H9 (cell line): Measurements from ENCODE around the gene TNIP3. TPM values are rescaled to one million over a fixed set of nuclear protein-coding genes. Genes with fewer than 3 reads are reported as not detected.

Experiments used
- DNase-seq: peaks from one replicate; pipeline ENCODE4 v3.0.0-alpha.2; 2017
- H2AFZ ChIP-seq: one replicate; pipeline ENCODE4 v1.6.1; 2013; ENCODE audit warnings: mild to moderate bottlenecking, low read length, control low read depth, moderate library complexity
- H2AK5ac ChIP-seq: 2 replicates; pipeline ENCODE4 v1.6.1; 2013; ENCODE audit warnings: low read length, control low read depth, mixed read lengths; ENCODE audit not compliant: insufficient read length
- H2BK120ac ChIP-seq: one replicate; pipeline ENCODE4 v1.6.1; 2013; ENCODE audit warnings: low read depth, mild to moderate bottlenecking, low read length, control low read depth, inconsistent platforms; ENCODE audit not compliant: poor library complexity, severe bottlenecking
- H2BK12ac ChIP-seq: 2 replicates; pipeline ENCODE4 v1.6.1; 2013; ENCODE audit warnings: low read length, control low read depth, mixed read lengths, low read depth; ENCODE audit not compliant: insufficient read length
- H2BK15ac ChIP-seq: 2 replicates; pipeline ENCODE4 v1.6.1; 2013; ENCODE audit warnings: low read depth, low read length, control low read depth
- H2BK20ac ChIP-seq: one replicate; pipeline ENCODE4 v1.6.1; 2013; ENCODE audit warnings: low read depth, mild to moderate bottlenecking, low read length, control low read depth, inconsistent platforms; ENCODE audit not compliant: poor library complexity, severe bottlenecking
- H2BK5ac ChIP-seq: 2 replicates; pipeline ENCODE4 v1.6.1; 2013; ENCODE audit warnings: low read length, control low read depth, mixed read lengths; ENCODE audit not compliant: insufficient read length
- H3K14ac ChIP-seq: 2 replicates; pipeline ENCODE4 v1.6.1; 2013; ENCODE audit warnings: low read length, control low read depth; ENCODE audit not compliant: insufficient read depth
- H3K18ac ChIP-seq: 2 replicates; pipeline ENCODE4 v1.6.1; 2013; ENCODE audit warnings: low read depth, mild to moderate bottlenecking, mixed read lengths, low read length, control low read depth; ENCODE audit not compliant: insufficient read length
- H3K23ac ChIP-seq: 2 replicates; pipeline ENCODE4 v1.6.1; 2013; ENCODE audit warnings: low read length, control low read depth, mixed read lengths, low read depth; ENCODE audit not compliant: insufficient read length
- H3K23me2 ChIP-seq: 2 replicates; pipeline ENCODE4 v1.6.1; 2013; ENCODE audit warnings: low read depth, mild to moderate bottlenecking, mixed read lengths, low read length, control low read depth; ENCODE audit not compliant: insufficient read length, poor library complexity, severe bottlenecking
- H3K27ac ChIP-seq: 2 replicates; pipeline ENCODE4 v1.5.1; 2013; ENCODE audit warnings: low read length, control low read depth, mixed read lengths, low read depth; ENCODE audit not compliant: insufficient read length
- H3K27me3 ChIP-seq: 2 replicates; pipeline ENCODE4 v1.6.1; 2013; ENCODE audit warnings: low read length, control low read depth, inconsistent platforms; ENCODE audit not compliant: insufficient read depth
- H3K4ac ChIP-seq: 2 replicates; pipeline ENCODE4 v1.6.1; 2013; ENCODE audit warnings: low read depth, mild to moderate bottlenecking, control low read depth, inconsistent platforms, low read length, moderate library complexity
- H3K4me1 ChIP-seq: 2 replicates; pipeline ENCODE4 v1.6.1; 2013; ENCODE audit warnings: low read length, control low read depth, inconsistent platforms; ENCODE audit not compliant: insufficient read depth
- H3K4me2 ChIP-seq: 2 replicates; pipeline ENCODE4 v1.6.1; 2013; ENCODE audit warnings: low read length, control low read depth, mixed read lengths; ENCODE audit not compliant: insufficient read length, insufficient read depth
- H3K56ac ChIP-seq: 2 replicates; pipeline ENCODE4 v1.6.1; 2013; ENCODE audit warnings: low read depth, mild to moderate bottlenecking, mixed read lengths, low read length, control low read depth; ENCODE audit not compliant: insufficient read length
- H3K79me1 ChIP-seq: 2 replicates; pipeline ENCODE4 v1.6.1; 2013; ENCODE audit warnings: low read depth, mild to moderate bottlenecking, moderate library complexity, low read length, control low read depth, inconsistent platforms; ENCODE audit not compliant: insufficient read depth, poor library complexity, severe bottlenecking
- H3K79me2 ChIP-seq: 2 replicates; pipeline ENCODE4 v1.6.1; 2013; ENCODE audit warnings: low read length, control low read depth, inconsistent platforms; ENCODE audit not compliant: insufficient read depth
- H3K9ac ChIP-seq: 2 replicates; pipeline ENCODE4 v1.6.1; 2013; ENCODE audit warnings: low read length, control low read depth, mixed read lengths; ENCODE audit not compliant: insufficient read length; ENCODE audit errors: extremely low read depth
- H3K9me3 ChIP-seq: one replicate; pipeline ENCODE4 v1.6.1; 2013; ENCODE audit warnings: low read depth, low read length, inconsistent platforms; ENCODE audit not compliant: control insufficient read depth
- H3T11ph ChIP-seq: one replicate; pipeline ENCODE4 v1.6.1; 2013; ENCODE audit warnings: mild to moderate bottlenecking, low read length, control low read depth, inconsistent platforms
- H4K20me1 ChIP-seq: one replicate; pipeline ENCODE4 v1.6.1; 2013; ENCODE audit not compliant: control insufficient read depth, insufficient read length, insufficient read depth
- H4K5ac ChIP-seq: 2 replicates; pipeline ENCODE4 v1.6.1; 2013; ENCODE audit warnings: low read depth, mild to moderate bottlenecking, mixed read lengths, low read length, control low read depth; ENCODE audit not compliant: insufficient read length
- H4K8ac ChIP-seq: replicated peaks from 2 replicates; pipeline ENCODE4 v1.6.1; 2013; ENCODE audit warnings: low read length, control low read depth, mixed read lengths, low read depth; ENCODE audit not compliant: insufficient read length
- H4K91ac ChIP-seq: 2 replicates; pipeline ENCODE4 v1.6.1; 2013; ENCODE audit warnings: low read depth, mild to moderate bottlenecking, moderate library complexity, mixed read lengths, low read length, control low read depth; ENCODE audit not compliant: insufficient read length
- H3K27ac Mint-ChIP-seq, 3 experiments: 2 replicates in 2 of 3; 3 replicates in 1 of 3; pipeline ENCODE4 v1.8.0; 2020 to 2021; ENCODE audit warnings: mixed read lengths in 3 of 3, mild to moderate bottlenecking in 1 of 3, moderate library complexity in 1 of 3
- H3K27me3 Mint-ChIP-seq: 2 replicates; pipeline ENCODE4 v1.8.0; 2021; ENCODE audit warnings: low read depth, mild to moderate bottlenecking, moderate library complexity, mixed read lengths
- H3K36me3 Mint-ChIP-seq, 3 experiments: 2 replicates in 2 of 3; 3 replicates in 1 of 3; pipeline ENCODE4 v1.8.0; 2020 to 2021; ENCODE audit warnings: low read depth in 3 of 3, mixed read lengths in 3 of 3; ENCODE audit not compliant: insufficient read depth in 1 of 3
- H3K4me1 Mint-ChIP-seq, 2 experiments: 2 replicates each; pipeline ENCODE4 v1.8.0; 2020; ENCODE audit warnings: mixed read lengths in 2 of 2
- H3K4me3 Mint-ChIP-seq, 2 experiments: 2 replicates in 1 of 2; 3 replicates in 1 of 2; pipeline ENCODE4 v1.8.0; 2020 to 2021; ENCODE audit warnings: mild to moderate bottlenecking in 2 of 2, mixed read lengths in 2 of 2, moderate library complexity in 1 of 2
- H3K9me3 Mint-ChIP-seq, 2 experiments: 2 replicates in 1 of 2; 3 replicates in 1 of 2; pipeline ENCODE4 v1.8.0; 2020; ENCODE audit warnings: mild to moderate bottlenecking in 2 of 2, mixed read lengths in 2 of 2, moderate library complexity in 1 of 2
- WGBS: extraction: QIAGEN DNeasy Blood & Tissue Kit; methylation state at CpG from one replicate; pipeline ENCODE4 v1.1.7; 2013; ENCODE audit warnings: missing lambda C conversion rate, low lambda C conversion rate, mixed read lengths; ENCODE audit not compliant: insufficient read length; ENCODE audit errors: extremely low coverage; 5-methylcytosine and 5-hydroxymethylcytosine counted together
- total RNA-seq: library from RNA; stranded (reverse); gene quantifications from 2 replicates; pipeline ENCODE4 v1.2.1, GENCODE V29; 2021
- TF ChIP-seq, protein P1 (sequence below): fragments of 200-600 bp; sonication (generic); conservative IDR thresholded peaks from 3 replicates; pipeline ENCODE4 v1.8.0; 2021; ENCODE audit warnings: antibody characterized with exemption, mild to moderate bottlenecking

Gene TNIP3
- total RNA-seq, 1 experiment from 2014 or later: not detected

DNA sequence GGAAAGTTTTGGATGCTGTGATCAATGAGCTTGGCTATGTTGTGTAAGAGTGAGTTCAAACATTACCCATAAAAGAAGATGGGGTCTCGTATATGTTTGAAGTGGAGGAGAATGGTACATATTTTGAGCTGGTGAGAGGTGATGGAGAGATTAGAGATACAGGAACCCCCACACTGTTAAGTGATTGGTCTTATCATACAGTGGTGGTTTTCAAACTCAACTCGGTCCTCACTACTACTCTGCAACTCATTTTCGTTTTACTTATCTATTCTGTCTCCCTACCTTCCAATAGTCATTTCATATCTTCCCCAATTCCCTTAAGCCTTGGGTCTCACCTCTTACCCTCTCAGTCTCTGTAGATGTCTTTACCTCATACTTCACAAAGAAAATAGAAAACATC lies 16.4 kb upstream of the TNIP3 start:
- Mint-ChIP-seq H3K9me3 (peaks cover 5 to 6% of the 10 kb centered on the region in 2 experiments; a peak in 3 of 5 replicates), H3K4me3 (no peak overlapping the region), H3K4me1 (peaks cover 19 to 22% of the 10 kb centered on the region in 2 experiments), H3K27ac (no peak overlapping the region), H3K27me3 (no peaks in the 10 kb centered on the region), H3K36me3 (peaks cover 0 to 12% (median 2%) of the 10 kb centered on the region in 3 experiments; a peak in 3 of 7 replicates)
- H2AFZ ChIP-seq: no peak overlapping the region
- no peak overlapping the region for H2BK15ac ChIP-seq
- H3K27me3 ChIP-seq: no peaks in the 10 kb centered on the region
- no peaks in the 10 kb centered on the region for H3K23me2 ChIP-seq
- no peaks in the 10 kb centered on the region for H3K79me2 ChIP-seq
- no peaks in the 10 kb centered on the region for H3K79me1 ChIP-seq
- no peak overlapping the region for H3K14ac ChIP-seq
- no peak overlapping the region for H2BK120ac ChIP-seq
- no peaks in the 10 kb centered on the region; the same call in 1 of the 2 replicates for H3K4me1 ChIP-seq
- no peak overlapping the region for H2AK5ac ChIP-seq
- no peak overlapping the region for H3K4ac ChIP-seq
- H3K9ac ChIP-seq: no peak overlapping the region
- no peak overlapping the region for H4K8ac ChIP-seq
- WGBS: no CpG with 5 or more reads among the region's 3 CpGs
- H3K27ac ChIP-seq: no peak overlapping the region
- DNase-seq: no peak
- H4K91ac ChIP-seq: no peak overlapping the region
- H4K5ac ChIP-seq: no peak overlapping the region
- no peak overlapping the region for H3K4me2 ChIP-seq
- H4K20me1 ChIP-seq: no peaks in the 10 kb centered on the region
- no peak overlapping the region for H2BK20ac ChIP-seq
- H3K9me3 ChIP-seq: no peaks in the 10 kb centered on the region
- H2BK5ac ChIP-seq: no peak overlapping the region
- no peak overlapping the region for H2BK12ac ChIP-seq
- H3T11ph ChIP-seq: no peak overlapping the region
- no peak overlapping the region for H3K56ac ChIP-seq
- TF ChIP-seq, protein P1, sequence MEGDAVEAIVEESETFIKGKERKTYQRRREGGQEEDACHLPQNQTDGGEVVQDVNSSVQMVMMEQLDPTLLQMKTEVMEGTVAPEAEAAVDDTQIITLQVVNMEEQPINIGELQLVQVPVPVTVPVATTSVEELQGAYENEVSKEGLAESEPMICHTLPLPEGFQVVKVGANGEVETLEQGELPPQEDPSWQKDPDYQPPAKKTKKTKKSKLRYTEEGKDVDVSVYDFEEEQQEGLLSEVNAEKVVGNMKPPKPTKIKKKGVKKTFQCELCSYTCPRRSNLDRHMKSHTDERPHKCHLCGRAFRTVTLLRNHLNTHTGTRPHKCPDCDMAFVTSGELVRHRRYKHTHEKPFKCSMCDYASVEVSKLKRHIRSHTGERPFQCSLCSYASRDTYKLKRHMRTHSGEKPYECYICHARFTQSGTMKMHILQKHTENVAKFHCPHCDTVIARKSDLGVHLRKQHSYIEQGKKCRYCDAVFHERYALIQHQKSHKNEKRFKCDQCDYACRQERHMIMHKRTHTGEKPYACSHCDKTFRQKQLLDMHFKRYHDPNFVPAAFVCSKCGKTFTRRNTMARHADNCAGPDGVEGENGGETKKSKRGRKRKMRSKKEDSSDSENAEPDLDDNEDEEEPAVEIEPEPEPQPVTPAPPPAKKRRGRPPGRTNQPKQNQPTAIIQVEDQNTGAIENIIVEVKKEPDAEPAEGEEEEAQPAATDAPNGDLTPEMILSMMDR: no peak
- H3K23ac ChIP-seq: no peak overlapping the region
- H3K18ac ChIP-seq: no peak overlapping the region
